Heart left ventricle (tissue), 16 donors: ENCODE data around the gene LIMK2. TPM values are rescaled to one million over a fixed set of nuclear protein-coding genes. Genes with fewer than 3 reads are reported as not detected.

Source experiments
- ATAC-seq, 4 donors: fragments of 200-7000 bp; cut with Tn5 transposase; one replicate each; pipeline ENCODE4 v1.9.1; 2020 to 2022; ENCODE audit warnings: moderate library complexity in 4 of 4, mild to moderate bottlenecking in 3 of 4, moderate number of reproducible peaks in 1 of 4
- DNase-seq, 5 donors: peaks; one replicate each; pipeline ENCODE4 v3.0.0-alpha.2; 2020
- H3K27ac ChIP-seq, 12 donors: fragments of 200-600 bp; sonication (generic) in 4 of 12; one replicate each; pipeline versions ENCODE4 v1.5.0 to v1.8.0; 2016 to 2022; ENCODE audit warnings: mild to moderate bottlenecking in 2 of 12
- H3K27me3 ChIP-seq, 9 donors: fragments of 200-600 bp; sonication (generic) in 2 of 9; one replicate each; pipeline versions ENCODE4 v1.5.1 to v1.8.0; 2016 to 2022; ENCODE audit warnings: mild to moderate bottlenecking in 3 of 9
- H3K36me3 ChIP-seq, 9 donors: fragments of 200-600 bp; sonication (generic) in 2 of 9; one replicate each; pipeline versions ENCODE4 v1.5.0 to v1.8.0; 2018 to 2022; ENCODE audit warnings: mild to moderate bottlenecking in 2 of 9
- H3K4me1 ChIP-seq, 12 donors: fragments of 200-600 bp; sonication (generic) in 4 of 12; one replicate each; pipeline versions ENCODE4 v1.5.0 to v1.8.0; 2016 to 2022; ENCODE audit warnings: mild to moderate bottlenecking in 3 of 12
- H3K4me3 ChIP-seq, 12 donors: fragments of 200-600 bp; sonication (generic) in 4 of 12; one replicate each; pipeline versions ENCODE4 v1.5.0 to v1.8.0; 2017 to 2022; ENCODE audit warnings: mild to moderate bottlenecking in 9 of 12, moderate library complexity in 4 of 12
- H3K9me3 ChIP-seq, 12 donors: fragments of 200-600 bp; sonication (generic) in 4 of 12; one replicate each; pipeline versions ENCODE4 v1.5.0 to v1.8.0; 2016 to 2022; ENCODE audit warnings: mild to moderate bottlenecking in 1 of 12
- POLR2A ChIP-seq, 2 donors: fragments of 450-650 bp; IDR thresholded peaks; one replicate each; pipeline ENCODE4 v1.6.1; 2017; ENCODE audit warnings: antibody characterized with exemption in 2 of 2, mild to moderate bottlenecking in 2 of 2, moderate library complexity in 2 of 2
- WGBS, 4 donors: extraction: QIAGEN DNeasy Blood & Tissue Kit in 2 of 4; methylation state at CpG; one replicate each; pipeline versions ENCODE4 v1.1.5 to v1.1.7; 2013 to 2018; 5-methylcytosine and 5-hydroxymethylcytosine counted together
- intact Hi-C, 10 donors: fragments of 100-400 bp; cut with DNase I; formaldehyde crosslinking; loops; one replicate each; pipeline versions ENCODE4 v1.11.1 to v1.14.2; 2022
- polyA plus RNA-seq, 2 donors: library from polyadenylated mRNA; stranded (reverse); fragments of 200-250 nt; gene quantifications; one replicate each; pipeline ENCODE4 v1.2.3, GENCODE V29; 2013
- total RNA-seq, 9 donors: library from RNA; depleted of rRNA in 2 of 9; stranded (reverse); fragments of >200 nt in 2 of 9; fragmentation: NEBNext Ultra II Directional in 3 of 9; extraction: Animal tissue kit (Norgen Biotek cat#: 25700) in 3 of 9; gene quantifications; one replicate each; pipeline versions ENCODE4 v1.1.0 to v1.2.4, GENCODE V29; 2016 to 2023
- TF ChIP-seq, protein P1 (sequence below), 12 donors: fragments of 200-600 bp; sonication (generic) in 4 of 12; IDR thresholded peaks; one replicate each; pipeline versions ENCODE4 v1.5.0 to v1.8.0; 2018 to 2022; ENCODE audit warnings: antibody characterized with exemption in 12 of 12, mild to moderate bottlenecking in 5 of 12
- donor health status: ischemic (EF 13 %, LVEDD 7.1; RV severe dilation, severe dysfunction).
- donor health status: healthy with polysubstance abuse.
- donor health status: DM: no; HTN: yes; CAD: no.
- donor health status: DM: no; HTN: no; CAD: no.
- donor health status: ischemic (EF 25% LVEDD 6.9; RV normal size, moderate dysfunction).
- donor health status: ischemic (EF 25% LVEDD 5.7; RV mildly dilated, moderate dysfunction).
- donor health status: healthy.
- donor health status: DM: yes; HTN: yes; CAD: no.
- donor health status: ischemic (EF 35%, LVEDD 5.7; RV mildly dilated, moderate dysfunction).
- donor health status: nonischemic (EF 11% LVEDD 7.7; RV severe dilation, severe dysfunction).
- donor health status: DM: yes; HTN: yes; CAD: no.
- donor health status: PGD.
- donor health status: ischemic (EF 29% LVEDD 5.4; RV normal size, mild dysfunction).
- donor health status: nonischemic (EF 23%, LVEDD 6.1; RV moderate dilation, normal function).

Gene LIMK2
- total and polyA plus RNA-seq, 11 donors: 7.0 to 33.3 (median 9.4) TPM

DNA sequence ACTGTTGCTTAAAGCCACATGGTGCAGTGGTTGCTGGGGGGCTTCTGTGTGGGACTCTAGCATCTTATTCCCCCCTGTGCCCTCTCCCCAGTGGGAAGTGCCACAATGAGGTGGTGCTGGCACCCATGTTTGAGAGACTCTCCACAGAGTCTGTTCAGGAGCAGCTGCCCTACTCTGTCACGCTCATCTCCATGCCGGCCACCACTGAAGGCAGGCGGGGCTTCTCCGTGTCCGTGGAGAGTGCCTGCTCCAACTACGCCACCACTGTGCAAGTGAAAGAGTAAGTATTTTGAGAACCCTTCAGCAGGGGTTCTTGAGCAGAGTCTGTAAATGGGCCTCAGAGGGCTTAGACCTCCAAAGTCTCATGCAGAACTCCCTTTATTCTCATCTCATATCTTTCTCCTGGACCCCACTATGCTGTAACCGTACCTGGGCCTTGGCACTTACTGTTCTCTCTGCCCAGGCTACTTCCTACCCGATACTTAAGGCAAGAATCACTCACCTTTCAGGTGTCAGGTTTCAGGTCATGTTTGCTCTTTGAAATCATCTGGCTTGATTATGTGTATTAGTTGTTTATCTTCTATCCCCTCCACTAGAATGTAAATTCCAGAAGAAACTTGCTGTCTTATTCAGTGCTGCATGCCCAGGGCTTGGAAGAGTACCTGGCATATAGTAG is 47.8 kb downstream of the LIMK2 start:
- intact Hi-C loops: loop anchor here in 1 of 10 donors (10.0 kb wide), 1 partner anchor 55 kb away; no protein-coding TSS in a partner anchor

DNA sequence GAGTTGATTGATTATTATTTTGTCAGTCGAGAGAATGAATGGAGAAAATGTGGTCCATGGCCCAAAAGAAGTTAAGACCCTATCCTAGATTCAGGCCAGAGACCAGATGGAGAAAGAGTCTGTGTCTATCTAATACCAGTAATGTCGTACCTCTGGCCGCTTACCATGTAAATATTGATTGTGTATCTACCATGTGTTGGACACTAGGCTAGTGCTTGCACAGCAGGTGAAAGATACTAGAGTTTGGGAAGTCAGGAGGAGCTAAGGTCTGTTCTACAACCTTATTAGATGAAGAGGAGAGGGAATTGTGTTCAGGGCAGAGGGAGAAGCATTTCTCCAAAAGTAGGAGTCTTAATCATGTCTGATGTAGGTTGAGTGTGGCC is 48.4 kb downstream of the LIMK2 start:
- TF ChIP-seq, protein P1, sequence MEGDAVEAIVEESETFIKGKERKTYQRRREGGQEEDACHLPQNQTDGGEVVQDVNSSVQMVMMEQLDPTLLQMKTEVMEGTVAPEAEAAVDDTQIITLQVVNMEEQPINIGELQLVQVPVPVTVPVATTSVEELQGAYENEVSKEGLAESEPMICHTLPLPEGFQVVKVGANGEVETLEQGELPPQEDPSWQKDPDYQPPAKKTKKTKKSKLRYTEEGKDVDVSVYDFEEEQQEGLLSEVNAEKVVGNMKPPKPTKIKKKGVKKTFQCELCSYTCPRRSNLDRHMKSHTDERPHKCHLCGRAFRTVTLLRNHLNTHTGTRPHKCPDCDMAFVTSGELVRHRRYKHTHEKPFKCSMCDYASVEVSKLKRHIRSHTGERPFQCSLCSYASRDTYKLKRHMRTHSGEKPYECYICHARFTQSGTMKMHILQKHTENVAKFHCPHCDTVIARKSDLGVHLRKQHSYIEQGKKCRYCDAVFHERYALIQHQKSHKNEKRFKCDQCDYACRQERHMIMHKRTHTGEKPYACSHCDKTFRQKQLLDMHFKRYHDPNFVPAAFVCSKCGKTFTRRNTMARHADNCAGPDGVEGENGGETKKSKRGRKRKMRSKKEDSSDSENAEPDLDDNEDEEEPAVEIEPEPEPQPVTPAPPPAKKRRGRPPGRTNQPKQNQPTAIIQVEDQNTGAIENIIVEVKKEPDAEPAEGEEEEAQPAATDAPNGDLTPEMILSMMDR (IDR thresholded peaks at IDR 0.05): no peak
- no peak for TF ChIP-seq POLR2A (IDR thresholded peaks at IDR 0.05)
- WGBS, 4 donors: 94 to 98% (median 96%) methylated on average over 3 of the region's 3 CpGs
- Histone ChIP-seq H3K4me3 (no peak overlapping the region), H3K36me3 (peaks cover 0 to 76% (median 65%) of the 10 kb centered on the region in 9 donors), H3K9me3 (no peaks in the 10 kb centered on the region), H3K27ac (no peak overlapping the region), H3K27me3 (no peaks in the 10 kb centered on the region), H3K4me1 (peaks cover 0 to 3% (median 0%) of the 10 kb centered on the region in 12 donors)
- ATAC-seq: no peak
- intact Hi-C loops: no loop called here
- no peak for DNase-seq

More for the DNA sequence above, 47.8 kb downstream of the LIMK2 start:
- Histone ChIP-seq H3K36me3 (peaks cover 0 to 74% (median 63%) of the 10 kb centered on the region in 9 donors), H3K4me1 (peaks cover 0 to 8% (median 0%) of the 10 kb centered on the region in 12 donors), H3K9me3 (no peaks in the 10 kb centered on the region), H3K4me3 (no peak overlapping the region), H3K27ac (no peak overlapping the region), H3K27me3 (no peaks in the 10 kb centered on the region)
- DNase-seq (no peak), ATAC-seq (no peak)
- TF ChIP-seq, protein P1 (IDR thresholded peaks at IDR 0.05): no peak
- WGBS, 4 donors: 92 to 94% (median 93%) methylated on average over 7 to 8 of the region's 8 CpGs

DNA sequence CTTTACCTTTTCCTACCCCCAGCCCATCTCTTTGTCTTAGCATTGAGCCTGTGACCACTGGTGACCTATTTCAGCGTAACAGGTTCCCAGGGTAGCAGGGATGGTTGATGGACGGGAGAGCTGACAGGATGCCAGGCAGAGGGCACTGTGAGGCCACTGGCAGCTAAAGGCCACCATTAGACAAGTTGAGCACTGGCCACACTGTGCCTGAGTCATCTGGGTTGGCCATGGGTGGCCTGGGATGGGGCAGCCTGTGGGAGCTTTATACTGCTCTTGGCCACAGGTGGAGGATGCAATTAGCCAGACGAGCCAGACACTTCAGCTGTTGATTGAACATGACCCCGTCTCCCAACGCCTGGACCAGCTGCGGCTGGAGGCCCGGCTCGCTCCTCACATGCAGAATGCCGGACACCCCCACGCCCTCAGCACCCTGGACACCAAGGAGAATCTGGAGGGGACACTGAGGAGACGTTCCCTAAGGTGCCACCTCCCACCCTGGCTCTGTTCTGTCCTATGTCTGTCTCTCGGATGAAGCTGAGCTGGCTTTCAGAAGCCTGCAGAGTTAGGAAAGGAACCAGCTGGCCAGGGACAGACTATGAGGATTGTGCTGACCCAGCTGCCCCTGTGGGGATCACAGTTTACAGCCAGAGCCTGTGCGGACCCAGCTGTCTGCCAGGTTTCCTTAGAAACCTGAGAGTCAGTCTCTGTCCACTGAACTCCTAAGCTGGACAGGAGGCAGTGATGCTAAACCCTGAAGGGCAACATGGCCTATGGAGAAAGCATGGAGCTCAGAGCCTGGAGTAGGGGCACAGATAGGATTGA is 50.4 kb downstream of the LIMK2 start:
- peaks cover 0 to 97% (median 85%) of the 10 kb centered on the region in 9 donors for H3K36me3 ChIP-seq
- no peaks in the 10 kb centered on the region for H3K27me3 ChIP-seq

More for the DNA sequence above, 50.4 kb downstream of the LIMK2 start:
- Histone ChIP-seq H3K9me3 (no peaks in the 10 kb centered on the region), H3K4me1 (no peaks in the 10 kb centered on the region), H3K27ac (no peak overlapping the region), H3K4me3 (no peak overlapping the region)
- ATAC-seq: peak in 2 of 4 donors; percentile 14 to 26
- TF ChIP-seq, protein P1 (IDR thresholded peaks at IDR 0.05): no peak
- TF ChIP-seq POLR2A (IDR thresholded peaks at IDR 0.05): no peak
- no peak for DNase-seq
- intact Hi-C loops: no loop called here
- WGBS, 4 donors: 84 to 86% (median 84%) methylated on average over 11 to 13 of the region's 13 CpGs
